T-helper 2 cell treated with Interferon-gamma antibody and Interleukin-4, amounts not matched to agents 100 ng/mL and 5 ng/mL, for 36 hours (primary cell): ENCODE data around the gene NLRC3. TPM values are rescaled to one million over a fixed set of nuclear protein-coding genes. Genes with fewer than 3 reads are reported as not detected.
"Not testable (repeated sequence)": the region's sequence is repeated elsewhere in the genome, so short reads cannot be mapped to it uniquely, and the experiment has no call there.

Experiments used
- intact Hi-C: fragments of 100-400 bp; cut with micrococcal nuclease; formaldehyde crosslinking; loops from one replicate; pipeline ENCODE4 v1.15.1; 2023
- total RNA-seq: library from RNA; stranded (reverse); gene quantifications from 2 replicates; pipeline ENCODE4 v1.2.3, GENCODE V29; 2022

Gene NLRC3
- total RNA-seq, 1 donor from 2014 or later: 89.9 TPM

- intact Hi-C loops: no loop called here
Measured at GRCh38 chr16:3550851-3551847, 26.1 kb downstream of the NLRC3 start.

- intact Hi-C loops: no loop called here
Measured at GRCh38 chr16:3549906-3550305, 27.3 kb downstream of the NLRC3 start.

- intact Hi-C loops: no loop called here
Measured at GRCh38 chr16:3548859-3549258, 28.3 kb downstream of the NLRC3 start.

- intact Hi-C loops: no loop called here
Measured at GRCh38 chr16:3548445-3548844, 28.8 kb downstream of the NLRC3 start.

GRCh38 chr16:3546986-3547682 is 30.1 kb downstream of the NLRC3 start:
- intact Hi-C loops: no loop called here

GRCh38 chr16:3542601-3543373 is 34.4 kb downstream of the NLRC3 start:
- intact Hi-C loops: no loop called here

DNA sequence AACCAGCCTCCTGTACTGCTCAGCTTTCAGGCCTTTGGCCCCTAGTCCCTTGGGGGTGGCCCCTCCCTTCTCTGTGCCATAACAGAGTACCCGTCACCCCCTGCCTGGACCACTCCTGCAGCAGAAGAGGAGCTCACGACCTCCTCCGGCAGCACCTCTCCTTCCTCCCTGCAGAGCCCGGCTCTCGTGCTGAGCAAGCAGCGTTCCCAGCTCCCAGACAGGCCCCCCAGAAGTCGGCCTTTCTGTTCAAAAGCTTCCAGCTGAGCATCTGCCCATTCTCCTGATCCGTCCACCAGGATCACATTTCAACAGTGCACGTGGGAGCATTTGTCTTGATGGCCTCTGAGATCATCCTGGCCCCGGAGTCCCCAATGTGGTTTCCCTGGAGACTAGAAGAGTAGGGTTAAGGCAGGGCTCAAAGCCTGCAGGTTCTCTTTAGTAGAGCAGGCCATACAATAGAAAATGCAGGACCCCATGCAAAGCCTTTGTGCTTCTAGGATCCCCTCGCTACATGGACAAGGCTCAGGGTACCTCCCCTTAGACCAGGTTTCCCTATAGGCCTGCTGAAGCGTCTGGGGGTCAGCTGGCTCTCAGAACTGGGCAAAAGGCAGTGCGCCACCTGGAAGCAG is 35.6 kb downstream of the NLRC3 start:
- intact Hi-C loops: no loop called here

- intact Hi-C loops: loop anchor here (5.0 kb wide), 1 partner anchor 654 kb away; no protein-coding TSS in a partner anchor
Measured at GRCh38 chr16:3538222-3538621, 39.0 kb downstream of the NLRC3 start.

DNA sequence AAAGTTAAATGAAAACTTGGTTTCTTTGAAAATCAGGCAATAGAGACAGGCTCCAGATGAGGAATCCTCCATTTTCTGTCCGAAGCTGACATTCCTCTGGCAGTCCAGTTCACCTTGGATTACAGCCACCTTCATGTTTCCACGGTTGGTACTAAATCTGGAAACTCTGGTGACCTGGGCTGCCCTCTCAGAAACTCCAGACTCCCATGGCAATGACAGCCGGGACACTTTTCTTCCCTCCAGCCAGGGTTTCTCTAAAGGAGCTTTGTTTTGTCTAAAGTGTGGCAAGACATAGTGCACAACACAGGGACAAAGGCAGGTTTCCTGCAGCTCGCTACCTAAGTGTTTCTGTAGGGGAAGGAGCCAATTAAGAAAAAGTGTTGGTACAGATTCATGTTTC is 40.4 kb downstream of the NLRC3 start:
- intact Hi-C loops: loop anchor here (5.0 kb wide), 1 partner anchor 655 kb away; no protein-coding TSS in a partner anchor

- intact Hi-C loops: loop anchor here (5.0 kb wide), 1 partner anchor 656 kb away; no protein-coding TSS in a partner anchor
Measured at GRCh38 chr16:3536271-3536731, 40.9 kb downstream of the NLRC3 start.

DNA sequence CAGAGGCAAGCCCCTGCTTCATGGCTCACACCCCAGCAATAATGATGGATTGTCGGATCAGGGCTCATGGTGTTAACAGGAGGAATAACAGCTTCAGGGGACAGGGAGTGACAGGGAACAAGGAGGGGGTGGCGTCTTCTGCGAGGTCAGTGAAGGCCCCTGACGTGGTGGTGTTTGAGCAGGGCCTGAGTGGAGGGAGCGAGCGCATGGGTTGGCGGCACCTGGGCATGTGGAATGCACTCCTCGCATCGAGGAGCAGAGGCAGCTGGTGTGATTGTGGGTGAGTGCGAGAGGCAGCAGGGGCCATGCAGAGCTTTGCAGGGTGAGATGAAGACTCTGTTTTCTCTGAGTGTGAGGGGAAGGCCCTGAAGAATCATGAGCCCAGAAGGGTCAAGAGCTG is 43.1 kb downstream of the NLRC3 start:
- intact Hi-C loops: no loop called here

DNA sequence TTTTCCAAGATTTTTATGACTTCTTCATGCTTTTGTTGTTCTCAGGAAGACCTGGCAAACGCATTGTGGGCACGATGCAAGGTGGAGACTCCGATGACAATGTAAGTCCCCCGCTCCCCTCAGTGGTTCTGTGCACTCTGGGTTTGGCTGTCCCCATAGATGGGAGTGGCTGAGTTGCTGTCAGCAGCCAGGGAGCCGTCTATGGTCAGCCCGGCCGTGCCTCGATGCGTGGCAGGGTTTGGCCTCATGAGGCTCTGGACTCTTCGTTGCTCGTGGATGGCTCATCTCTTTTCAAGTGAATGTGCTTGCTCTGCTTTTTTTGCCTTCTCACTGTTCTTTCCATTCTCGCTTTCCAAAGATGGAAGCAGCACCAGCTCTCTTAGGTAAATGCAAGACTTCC is 44.5 kb downstream of the NLRC3 start:
- intact Hi-C loops: no loop called here

GRCh38 chr16:3530371-3530914 is 46.8 kb downstream of the NLRC3 start:
- intact Hi-C loops: no loop called here

DNA sequence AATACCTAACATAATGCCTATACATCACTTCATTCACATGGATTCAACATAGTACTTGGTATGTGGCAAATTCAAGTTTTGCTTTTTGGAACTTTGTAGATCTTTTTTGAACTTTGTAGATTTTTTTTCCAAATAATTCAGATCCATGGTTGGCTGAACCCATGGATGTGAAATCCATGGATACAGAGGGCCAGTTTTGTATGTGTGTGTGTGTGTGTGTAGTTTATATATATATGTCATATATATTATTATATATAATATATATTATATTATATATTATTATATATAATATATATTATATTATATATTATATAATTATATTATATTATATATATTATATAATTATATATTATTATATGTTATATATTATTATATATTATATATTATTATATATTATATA is 48.0 kb downstream of the NLRC3 start:
- intact Hi-C loops: no loop called here

GRCh38 chr16:3528406-3528805 is 48.8 kb downstream of the NLRC3 start:
- intact Hi-C loops: no loop called here

DNA sequence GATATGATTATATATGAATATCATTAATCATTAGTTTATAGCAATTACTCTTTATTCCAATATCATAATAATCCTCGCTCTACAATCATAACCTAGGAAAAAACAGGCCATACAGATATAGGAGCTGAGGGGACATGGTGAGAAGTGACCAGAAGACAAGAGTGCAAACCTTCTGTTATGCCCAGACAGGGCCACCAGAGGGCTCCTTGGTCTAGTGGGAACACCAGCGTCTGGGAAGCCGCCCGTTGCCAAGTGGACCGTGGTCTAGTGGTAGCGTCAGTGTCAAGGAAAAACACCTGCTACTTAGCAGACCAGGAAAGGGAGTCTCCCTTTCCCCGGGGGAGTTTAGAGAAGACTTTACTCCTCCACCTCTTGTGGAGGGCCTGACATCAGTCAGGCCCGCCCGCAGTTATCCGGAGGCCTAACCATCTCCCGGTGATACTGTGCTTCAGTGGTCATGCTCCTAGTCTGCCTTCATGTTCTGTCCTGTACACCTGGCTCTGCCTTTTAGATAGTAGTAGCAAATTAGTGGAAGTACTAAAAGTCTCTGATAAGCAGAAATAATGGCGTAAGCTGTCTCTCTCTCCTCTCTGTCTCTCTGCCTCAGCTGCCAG is 49.9 kb downstream of the NLRC3 start:
- intact Hi-C loops: not testable (repeated sequence)

DNA sequence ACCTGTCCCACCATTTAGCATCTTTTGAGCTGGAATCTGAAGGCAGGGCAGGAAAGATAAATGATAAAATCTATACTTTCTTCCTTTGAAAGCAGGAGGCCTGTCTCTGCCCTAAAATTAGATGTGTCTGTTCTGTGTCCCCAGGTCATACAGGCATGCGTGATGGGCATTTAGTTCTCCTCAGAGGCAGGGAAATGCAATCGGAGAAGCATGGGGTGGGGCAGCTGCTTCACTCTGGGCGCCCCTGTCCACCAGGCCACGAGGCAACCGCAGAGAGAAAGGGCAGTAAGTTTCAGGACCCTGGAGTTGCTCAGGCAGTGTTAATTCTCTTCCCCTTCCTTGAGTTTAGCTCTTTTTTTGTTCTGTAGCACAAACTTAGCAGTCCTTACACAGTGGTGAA is 51.3 kb downstream of the NLRC3 start:
- intact Hi-C loops: no loop called here

DNA sequence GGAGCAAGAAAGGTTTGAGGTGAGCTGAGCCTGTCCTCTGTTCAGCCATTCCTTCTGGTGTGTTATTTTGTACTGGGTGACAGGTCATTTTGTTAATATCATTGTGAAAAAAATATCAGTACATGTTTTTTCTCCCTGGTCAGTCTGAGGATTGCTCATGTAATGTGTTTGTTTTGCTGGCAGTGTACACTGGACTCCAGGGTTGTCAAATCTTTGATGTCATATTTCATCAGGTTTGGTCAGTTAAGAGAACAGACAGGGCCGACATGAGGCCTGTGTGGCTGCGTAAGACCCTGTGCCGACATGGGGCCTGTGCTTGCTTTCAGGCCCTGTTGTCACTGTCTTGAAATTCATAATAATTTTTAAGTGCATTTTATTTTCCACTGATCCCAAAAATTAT is 53.9 kb downstream of the NLRC3 start:
- intact Hi-C loops: no loop called here

GRCh38 chr16:3520841-3521240 is 56.4 kb downstream of the NLRC3 start:
- intact Hi-C loops: no loop called here

GRCh38 chr16:3520413-3520812 is 56.8 kb downstream of the NLRC3 start:
- intact Hi-C loops: no loop called here
